ENCODE data around the gene PTCH2.
"Not testable (repeated sequence)": the region's sequence is repeated elsewhere in the genome, so short reads cannot be mapped to it uniquely, and the experiment has no call there.

Gene PTCH2

GRCh38 chr1:44847845-44848244 lies 4.8 kb upstream of the PTCH2 start:
- ChIA-PET POLR2A (no interaction called here), CTCF (no interaction called here)
- no peak for TF ChIP-seq CTCF (IDR thresholded peaks at IDR 0.05; ENCODE audit: control extremely low read depth, extremely low read depth, low read depth, missing control alignments)
- DNase-seq (ENCODE audit: extremely low spot score): no peak

DNA sequence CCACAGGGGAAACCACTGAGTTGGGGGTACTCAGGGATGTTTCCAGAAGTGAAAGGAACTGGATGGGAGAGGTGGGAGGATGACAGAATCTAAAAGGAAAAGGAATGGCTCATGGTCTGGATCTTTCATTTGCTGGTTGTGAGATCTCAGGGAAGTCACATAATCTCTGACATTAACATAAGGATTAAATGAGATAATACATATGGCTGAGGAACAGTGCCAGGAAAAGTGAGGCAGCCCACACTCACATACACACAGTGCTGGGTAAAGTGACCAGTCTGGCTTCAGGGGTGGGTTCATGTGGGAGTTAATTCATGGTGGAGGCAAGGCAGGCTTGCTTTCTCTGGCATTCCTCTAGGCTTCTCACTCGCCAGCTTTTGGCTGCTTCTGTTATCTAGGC lies 3.9 kb upstream of the PTCH2 start:
- DNase-seq (ENCODE audit: extremely low spot score): no peak
- TF ChIP-seq CTCF (IDR thresholded peaks at IDR 0.05; ENCODE audit: control extremely low read depth, extremely low read depth, low read depth, missing control alignments): no peak
- ChIA-PET POLR2A (no interaction called here), CTCF (interaction anchor here (2.5 kb wide), 1 partner anchor 12 kb away, joined by 13 read pairs; no protein-coding TSS in a partner anchor)

DNA sequence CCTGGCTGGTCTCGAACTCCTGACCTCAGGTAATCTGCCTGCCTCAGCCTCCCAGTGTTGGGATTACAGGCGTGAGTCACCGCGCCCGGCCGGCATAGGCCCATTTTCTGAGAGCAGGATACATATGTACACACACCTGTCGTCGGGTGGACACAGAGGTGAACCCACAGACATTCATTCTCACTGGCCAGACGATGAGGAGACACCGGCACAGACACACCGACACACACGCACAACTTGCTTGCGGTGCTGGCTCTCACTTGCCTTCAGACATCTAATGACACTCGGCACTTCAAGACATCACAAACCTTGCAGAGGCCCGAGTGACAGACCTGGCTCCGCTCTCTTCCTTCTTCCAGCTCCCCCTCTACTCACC lies 579 bp downstream of the PTCH2 start:
- ChIA-PET POLR2A (interaction anchor here (1.6 kb wide), 1 partner anchor 23 kb away, joined by 5 read pairs; no protein-coding TSS in a partner anchor), CTCF (interaction anchor here (1.1 to 1.7 kb wide), 5 partner anchors 8 to 144 kb away, joined by 3 read pairs; partner anchors contain the start of gene EIF2B3)
- no peak for DNase-seq (ENCODE audit: extremely low spot score)
- TF ChIP-seq CTCF (IDR thresholded peaks at IDR 0.05; ENCODE audit: control extremely low read depth, extremely low read depth, low read depth, missing control alignments): no peak

- TF ChIP-seq CTCF (IDR thresholded peaks at IDR 0.05; ENCODE audit: control extremely low read depth, extremely low read depth, low read depth, missing control alignments): no peak
- DNase-seq (ENCODE audit: extremely low spot score): no peak
- CTCF ChIA-PET: no interaction called here
- POLR2A ChIA-PET: no interaction called here
Observed at GRCh38 chr1:44839576-44839975, 3.5 kb downstream of the PTCH2 start.

DNA sequence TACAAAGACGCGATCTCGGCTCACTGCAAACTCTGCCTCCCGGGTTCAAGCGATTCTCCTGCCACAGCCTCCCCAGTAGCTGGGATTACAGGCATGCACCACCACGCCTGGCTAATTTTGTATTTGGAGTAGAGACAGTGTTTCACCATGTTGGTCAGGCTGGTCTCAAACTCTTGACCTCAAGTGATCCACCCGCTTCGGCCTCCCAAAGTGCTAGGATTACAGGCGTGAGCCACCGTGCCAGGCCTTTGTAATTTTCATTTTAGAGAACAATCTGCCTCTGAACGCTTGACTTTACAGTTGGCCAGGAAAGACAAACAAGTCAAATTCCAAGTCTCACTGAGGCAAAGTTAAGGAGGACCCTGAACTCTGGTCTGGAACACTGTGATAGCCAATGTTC lies 4.8 kb downstream of the PTCH2 start:
- CTCF ChIA-PET: interaction anchor here (0.6 to 5.0 kb wide), 4 partner anchors 11 to 1320 kb away, joined by 3 to 27 read pairs (median 4); no protein-coding TSS in a partner anchor
- POLR2A ChIA-PET; DNase-seq (ENCODE audit: extremely low spot score): not testable (repeated sequence)

- ChIA-PET CTCF (interaction anchor here (0.7 to 5.0 kb wide), 23 partner anchors 9 to 659 kb away, joined by 3 to 27 read pairs (median 4); partner anchors contain the start of genes BTBD19, HECTD3 and UROD), POLR2A (interaction anchor here (1.1 kb wide), 1 partner anchor 17 kb away, joined by 3 read pairs; no protein-coding TSS in a partner anchor)
- TF ChIP-seq CTCF (IDR thresholded peaks at IDR 0.05; ENCODE audit: control extremely low read depth, extremely low read depth, low read depth, missing control alignments): peak; percentile 84
- DNase-seq (ENCODE audit: extremely low spot score): peak; percentile 88
Observed at GRCh38 chr1:44835738-44836675, 7.0 kb downstream of the PTCH2 start.

DNA sequence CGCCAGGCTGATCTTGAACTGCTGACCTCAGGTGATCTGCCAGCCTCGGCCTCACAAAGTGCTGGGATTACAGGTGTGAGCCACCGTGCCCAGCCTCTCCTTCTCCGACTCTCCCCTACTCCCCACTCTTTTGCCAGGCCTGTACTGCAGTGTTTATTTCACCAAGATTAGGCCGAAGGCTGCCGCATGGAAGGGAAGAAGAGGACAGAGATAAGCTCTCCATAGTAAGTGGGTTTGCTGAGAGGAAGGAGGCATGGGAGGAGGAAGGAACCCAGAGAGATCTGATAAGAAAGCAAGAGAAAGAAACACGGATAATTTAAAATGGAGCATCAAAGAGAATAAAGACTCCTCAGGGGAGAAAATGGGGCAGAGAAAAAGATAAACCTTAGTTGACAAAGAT lies 8.7 kb downstream of the PTCH2 start:
- ChIA-PET CTCF (interaction anchor here (1.1 to 5.0 kb wide), 8 partner anchors 8 to 470 kb away, joined by 3 to 27 read pairs (median 8); partner anchors contain the start of gene PLK3), POLR2A (interaction anchor here (0.7 to 5.5 kb wide), 2 partner anchors 13 to 15 kb away, joined by 3 to 21 read pairs; no protein-coding TSS in a partner anchor)
- no peak for TF ChIP-seq CTCF (IDR thresholded peaks at IDR 0.05; ENCODE audit: control extremely low read depth, extremely low read depth, low read depth, missing control alignments)
- DNase-seq (ENCODE audit: extremely low spot score): no peak

Data from GM10248 (cell line).